HCT116 (cell line): ENCODE results near the gene DIP2C. TPM values are rescaled to one million over a fixed set of nuclear protein-coding genes. Genes with fewer than 3 reads are reported as not detected.

Experiments used
- ATAC-seq: fragments of 200-7000 bp; cut with Tn5 transposase; 2 replicates; pipeline ENCODE4 v1.9.1; 2020; ENCODE audit warnings: mild to moderate bottlenecking, moderate library complexity
- BruUV-seq: library from RNA; stranded (reverse); fragments of 400-500 nt; replicated peaks from 2 replicates; lab custom pipeline; 2021; lab: Mats Ljungman, UMichigan
- CTCF ChIA-PET: fragments of 300-600 bp; sonication (Branson Sonifier 250); formaldehyde crosslinking; loops from one replicate; lab custom pipeline; 2021; ENCODE audit warnings: antibody characterized with exemption; lab: Charles Lee
- POLR2A ChIA-PET: fragments of 300-600, 350-600 bp; sonication (Branson Sonifier 250); formaldehyde crosslinking; loops from one replicate; lab custom pipeline; 2021; ENCODE audit warnings: antibody characterized with exemption; lab: Charles Lee
- RAD21 ChIA-PET, 2 experiments: fragments of 300-600 bp; sonication (Branson Sonifier 250); formaldehyde crosslinking; loops; one replicate each; lab custom pipeline; 2023; ENCODE audit warnings: low total read pairs in 2 of 2; ENCODE audit not compliant: uncharacterized antibody in 2 of 2, unreplicated experiment in 2 of 2, low non-redundant PET in 1 of 2; lab: Charles Lee
- DNase-seq: peaks from one replicate; pipeline ENCODE4 v3.0.0-alpha.2; 2010; ENCODE audit warnings: low read depth, low spot score
- H2AFZ ChIP-seq: fragments of 200-600 bp; shearing (Covaris generic), sonication (generic); 2 replicates; pipeline ENCODE4 v1.6.1; 2017; ENCODE audit warnings: low read depth, mixed run types, mixed read lengths, antibody characterized with exemption, low read length; ENCODE audit not compliant: poor library complexity, severe bottlenecking
- H3K27ac ChIP-seq: 2 replicates; pipeline ENCODE4 v1.5.1; 2012; ENCODE audit warnings: low read depth, low read length
- H3K27me3 ChIP-seq: fragments of 200-600 bp; sonication (generic); 2 replicates; pipeline ENCODE4 v1.6.1; 2016; ENCODE audit warnings: mixed run types, low read length, mixed read lengths; ENCODE audit not compliant: insufficient read depth
- H3K36me3 ChIP-seq, 2 experiments: fragments of 200-500 bp in 1 of 2; fragments of 200-600 bp in 1 of 2; sonication (Bioruptor generic) in 1 of 2; sonication (generic) in 1 of 2; 2 replicates each; pipeline versions ENCODE4 v1.5.1 to v1.6.1; 2014 to 2016; ENCODE audit warnings: low read length in 2 of 2, inconsistent platforms in 1 of 2, mixed read lengths in 1 of 2, mixed run types in 1 of 2; ENCODE audit not compliant: insufficient read depth in 2 of 2, control insufficient read depth in 1 of 2
- H3K4me1 ChIP-seq, 2 experiments: fragments of 200-600 bp in 1 of 2; sonication (generic) in 1 of 2; 2 replicates each; pipeline versions ENCODE4 v1.5.1 to v1.6.1; 2012 to 2017; ENCODE audit warnings: low read length in 2 of 2, inconsistent platforms in 1 of 2, mild to moderate bottlenecking in 1 of 2, mixed read lengths in 1 of 2, mixed run types in 1 of 2, moderate library complexity in 1 of 2; ENCODE audit not compliant: insufficient read depth in 2 of 2, control insufficient read depth in 1 of 2
- H3K4me2 ChIP-seq: fragments of 200-600 bp; sonication (generic); 2 replicates; pipeline ENCODE4 v1.6.1; 2017; ENCODE audit warnings: mixed run types, low read length, mixed read lengths
- H3K4me3 ChIP-seq, 2 experiments: fragments of 200-600 bp in 1 of 2; sonication (generic) in 1 of 2; replicated peaks in 1 of 2; 2 replicates each; pipeline ENCODE4 v1.5.1; 2011 to 2016; ENCODE audit warnings: low read length in 2 of 2, control low read depth in 1 of 2, low read depth in 1 of 2, mild to moderate bottlenecking in 1 of 2, mixed read lengths in 1 of 2, mixed run types in 1 of 2
- H3K79me2 ChIP-seq: fragments of 200-600 bp; sonication (generic); 2 replicates; pipeline ENCODE4 v1.6.1; 2017; ENCODE audit warnings: mild to moderate bottlenecking, mixed run types, low read length, moderate library complexity, mixed read lengths; ENCODE audit not compliant: insufficient read depth
- H3K9ac ChIP-seq: fragments of 200-600 bp; sonication (generic); 2 replicates; pipeline ENCODE4 v1.6.1; 2016; ENCODE audit warnings: low read length, mixed read lengths
- H3K9me2 ChIP-seq: fragments of 200-600 bp; sonication (generic), shearing (Covaris generic); 2 replicates; pipeline ENCODE4 v1.6.1; 2017; ENCODE audit warnings: mixed run types, mild to moderate bottlenecking, moderate library complexity; ENCODE audit not compliant: insufficient read depth
- H3K9me3 ChIP-seq, 2 experiments: fragments of 200-500 bp in 1 of 2; fragments of 200-600 bp in 1 of 2; sonication (Bioruptor generic) in 1 of 2; sonication (generic) in 1 of 2; 2 replicates each; pipeline ENCODE4 v1.6.1; 2014 to 2017; ENCODE audit warnings: low read length in 2 of 2, mixed read lengths in 2 of 2, inconsistent platforms in 1 of 2, low read depth in 1 of 2, mild to moderate bottlenecking in 1 of 2, mixed run types in 1 of 2, moderate library complexity in 1 of 2; ENCODE audit not compliant: control insufficient read depth in 1 of 2, insufficient read depth in 1 of 2
- H4K20me1 ChIP-seq: fragments of 200-600 bp; sonication (generic), shearing (Covaris generic); 2 replicates; pipeline ENCODE4 v1.6.1; 2017; ENCODE audit warnings: mixed run types, mild to moderate bottlenecking, moderate library complexity; ENCODE audit not compliant: insufficient read depth
- CEBPB ChIP-seq: IDR thresholded peaks from 2 replicates; pipeline ENCODE4 v1.6.1; 2012; ENCODE audit warnings: low read depth
- EGR1 ChIP-seq: IDR thresholded peaks from 2 replicates; pipeline ENCODE4 v1.6.1; 2012; ENCODE audit warnings: low read depth
- ELF1 ChIP-seq: IDR thresholded peaks from 2 replicates; pipeline ENCODE4 v1.6.1; 2012; ENCODE audit warnings: low read depth, borderline replicate concordance
- EZH2 ChIP-seq: fragments of 200-600 bp; sonication (generic); IDR thresholded peaks from 2 replicates; pipeline ENCODE4 v1.6.1; 2017; ENCODE audit warnings: antibody characterized with exemption, mixed run types
- JUND ChIP-seq: IDR thresholded peaks from 2 replicates; pipeline ENCODE4 v1.6.1; 2012
- POLR2A ChIP-seq: IDR thresholded peaks from 2 replicates; pipeline ENCODE4 v1.7.0; 2011; ENCODE audit warnings: borderline replicate concordance; ENCODE audit not compliant: insufficient read depth, insufficient read length; ENCODE audit errors: extremely low read depth
- RAD21 ChIP-seq: IDR thresholded peaks from 2 replicates; pipeline ENCODE4 v1.6.1; 2012; ENCODE audit warnings: low read depth, mild to moderate bottlenecking
- SIN3A ChIP-seq: IDR thresholded peaks from 2 replicates; pipeline ENCODE4 v1.6.1; 2012; ENCODE audit warnings: low read depth
- SP1 ChIP-seq: IDR thresholded peaks from 2 replicates; pipeline ENCODE4 v1.6.1; 2012; ENCODE audit warnings: low read depth
- YY1 ChIP-seq: IDR thresholded peaks from 2 replicates; pipeline ENCODE4 v1.6.1; 2011; ENCODE audit warnings: low read length, low read depth, moderate library complexity, mild to moderate bottlenecking; ENCODE audit not compliant: insufficient replicate concordance; ENCODE audit errors: extremely low read depth
- ZFX ChIP-seq: fragments of 450-650 bp; IDR thresholded peaks from 2 replicates; pipeline ENCODE4 v1.6.1; 2017
- ZNF274 ChIP-seq: fragments of 200-500 bp; sonication (Bioruptor generic); IDR thresholded peaks from 2 replicates; pipeline ENCODE4 v1.6.1; 2014; ENCODE audit warnings: mild to moderate bottlenecking, low read depth, low read length, inconsistent platforms
- intact Hi-C: fragments of 100-400 bp; cut with micrococcal nuclease; formaldehyde crosslinking; loops from 2 replicates; pipeline ENCODE4 v1.10.0; 2022
- total RNA-seq: library from RNA; stranded (reverse); gene quantifications from one replicate; pipeline ENCODE4 v1.2.1, GENCODE V29; 2021; ENCODE audit not compliant: unreplicated experiment
- TF ChIP-seq, protein P1 (sequence below): IDR thresholded peaks from 2 replicates; pipeline ENCODE4 v1.6.1; 2012
- TF ChIP-seq, protein P2 (sequence below), 3 experiments: fragments of 200-600 bp in 1 of 3; sonication (generic) in 1 of 3; IDR thresholded peaks in 2 of 3; conservative IDR thresholded peaks in 1 of 3; 2 replicates each; pipeline ENCODE4 v1.5.1; 2012 to 2017; ENCODE audit warnings: low read depth in 2 of 3, low read length in 2 of 3, antibody characterized with exemption in 1 of 3, borderline replicate concordance in 1 of 3, control low read depth in 1 of 3, mild to moderate bottlenecking in 1 of 3, mixed read lengths in 1 of 3, mixed run types in 1 of 3, moderate library complexity in 1 of 3; ENCODE audit not compliant: insufficient read depth in 1 of 3
- TF ChIP-seq, protein P3 (sequence below): IDR thresholded peaks from 2 replicates; pipeline ENCODE4 v1.6.1; 2012; ENCODE audit warnings: low read depth
- TF ChIP-seq, protein P4 (sequence below): IDR thresholded peaks from 2 replicates; pipeline ENCODE4 v1.6.1; 2012
- TF ChIP-seq, protein P5 (sequence below): IDR thresholded peaks from 2 replicates; pipeline ENCODE4 v1.6.1; 2011; ENCODE audit warnings: mild to moderate bottlenecking, low read length, moderate library complexity; ENCODE audit not compliant: insufficient replicate concordance; ENCODE audit errors: extremely low read depth

The DIP2C gene
- total RNA-seq, 1 experiment from 2014 or later = 15.4 TPM

DNA sequence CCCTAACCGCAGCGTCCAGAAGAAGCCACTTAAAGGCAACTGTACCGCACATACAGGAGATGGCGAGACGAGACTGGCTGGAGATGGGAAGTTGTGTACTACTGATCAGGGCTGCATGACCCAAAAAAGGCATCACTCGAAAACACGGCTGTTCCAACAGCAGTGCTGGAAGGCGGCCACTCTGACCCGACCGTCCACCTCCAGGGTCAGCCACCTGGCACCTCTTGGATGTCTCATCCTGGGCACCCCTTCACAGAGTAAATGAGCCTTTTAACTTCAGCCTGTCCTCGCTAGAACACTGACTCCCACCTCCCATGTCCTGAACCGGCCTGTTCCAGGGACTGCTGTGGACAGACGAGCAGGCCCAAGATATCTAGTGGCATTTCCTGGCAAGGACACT is 180.7 kb downstream of the DIP2C start:
- DNase-seq (no peak), ATAC-seq (no peak)
- H3K4me3 ChIP-seq = no peak overlapping the region
- H3K9me2 ChIP-seq = no peaks in the 10 kb centered on the region
- ChIA-PET CTCF (no interaction called here), RAD21 (no interaction called here)
- H3K9me3 ChIP-seq = no peaks in the 10 kb centered on the region
- no peaks in the 10 kb centered on the region for H3K27me3 ChIP-seq
- intact Hi-C loops = no loop called here
- no peak overlapping the region for H3K4me2 ChIP-seq
- BruUV-seq = no TSS peak
- H3K36me3 ChIP-seq = no peaks in the 10 kb centered on the region
- no peak overlapping the region for H3K27ac ChIP-seq
- H4K20me1 ChIP-seq = no peaks in the 10 kb centered on the region
- H3K79me2 ChIP-seq = no peaks in the 10 kb centered on the region
- no peak overlapping the region for H3K9ac ChIP-seq
- H3K4me1 ChIP-seq = peaks cover 0 to 10% of the 10 kb centered on the region in 2 experiments; a peak in 2 of 4 replicates
- no peak overlapping the region for H2AFZ ChIP-seq
- TF ChIP-seq POLR2A = no peak
- TF ChIP-seq RAD21 = no peak
- TF ChIP-seq, protein P1, sequence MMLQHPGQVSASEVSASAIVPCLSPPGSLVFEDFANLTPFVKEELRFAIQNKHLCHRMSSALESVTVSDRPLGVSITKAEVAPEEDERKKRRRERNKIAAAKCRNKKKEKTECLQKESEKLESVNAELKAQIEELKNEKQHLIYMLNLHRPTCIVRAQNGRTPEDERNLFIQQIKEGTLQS = no peak
- no peak for TF ChIP-seq SP1
- TF ChIP-seq, protein P2, sequence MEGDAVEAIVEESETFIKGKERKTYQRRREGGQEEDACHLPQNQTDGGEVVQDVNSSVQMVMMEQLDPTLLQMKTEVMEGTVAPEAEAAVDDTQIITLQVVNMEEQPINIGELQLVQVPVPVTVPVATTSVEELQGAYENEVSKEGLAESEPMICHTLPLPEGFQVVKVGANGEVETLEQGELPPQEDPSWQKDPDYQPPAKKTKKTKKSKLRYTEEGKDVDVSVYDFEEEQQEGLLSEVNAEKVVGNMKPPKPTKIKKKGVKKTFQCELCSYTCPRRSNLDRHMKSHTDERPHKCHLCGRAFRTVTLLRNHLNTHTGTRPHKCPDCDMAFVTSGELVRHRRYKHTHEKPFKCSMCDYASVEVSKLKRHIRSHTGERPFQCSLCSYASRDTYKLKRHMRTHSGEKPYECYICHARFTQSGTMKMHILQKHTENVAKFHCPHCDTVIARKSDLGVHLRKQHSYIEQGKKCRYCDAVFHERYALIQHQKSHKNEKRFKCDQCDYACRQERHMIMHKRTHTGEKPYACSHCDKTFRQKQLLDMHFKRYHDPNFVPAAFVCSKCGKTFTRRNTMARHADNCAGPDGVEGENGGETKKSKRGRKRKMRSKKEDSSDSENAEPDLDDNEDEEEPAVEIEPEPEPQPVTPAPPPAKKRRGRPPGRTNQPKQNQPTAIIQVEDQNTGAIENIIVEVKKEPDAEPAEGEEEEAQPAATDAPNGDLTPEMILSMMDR (IDR thresholded peaks at IDR 0.05 in 2 of 3, conservative IDR thresholded peaks at IDR 0.05 in 1 of 3; ENCODE audit: borderline replicate concordance in 1 of 3, insufficient read depth in 1 of 3, low read depth in 2 of 3, low read length in 2 of 3) = no peak
- TF ChIP-seq, protein P3, sequence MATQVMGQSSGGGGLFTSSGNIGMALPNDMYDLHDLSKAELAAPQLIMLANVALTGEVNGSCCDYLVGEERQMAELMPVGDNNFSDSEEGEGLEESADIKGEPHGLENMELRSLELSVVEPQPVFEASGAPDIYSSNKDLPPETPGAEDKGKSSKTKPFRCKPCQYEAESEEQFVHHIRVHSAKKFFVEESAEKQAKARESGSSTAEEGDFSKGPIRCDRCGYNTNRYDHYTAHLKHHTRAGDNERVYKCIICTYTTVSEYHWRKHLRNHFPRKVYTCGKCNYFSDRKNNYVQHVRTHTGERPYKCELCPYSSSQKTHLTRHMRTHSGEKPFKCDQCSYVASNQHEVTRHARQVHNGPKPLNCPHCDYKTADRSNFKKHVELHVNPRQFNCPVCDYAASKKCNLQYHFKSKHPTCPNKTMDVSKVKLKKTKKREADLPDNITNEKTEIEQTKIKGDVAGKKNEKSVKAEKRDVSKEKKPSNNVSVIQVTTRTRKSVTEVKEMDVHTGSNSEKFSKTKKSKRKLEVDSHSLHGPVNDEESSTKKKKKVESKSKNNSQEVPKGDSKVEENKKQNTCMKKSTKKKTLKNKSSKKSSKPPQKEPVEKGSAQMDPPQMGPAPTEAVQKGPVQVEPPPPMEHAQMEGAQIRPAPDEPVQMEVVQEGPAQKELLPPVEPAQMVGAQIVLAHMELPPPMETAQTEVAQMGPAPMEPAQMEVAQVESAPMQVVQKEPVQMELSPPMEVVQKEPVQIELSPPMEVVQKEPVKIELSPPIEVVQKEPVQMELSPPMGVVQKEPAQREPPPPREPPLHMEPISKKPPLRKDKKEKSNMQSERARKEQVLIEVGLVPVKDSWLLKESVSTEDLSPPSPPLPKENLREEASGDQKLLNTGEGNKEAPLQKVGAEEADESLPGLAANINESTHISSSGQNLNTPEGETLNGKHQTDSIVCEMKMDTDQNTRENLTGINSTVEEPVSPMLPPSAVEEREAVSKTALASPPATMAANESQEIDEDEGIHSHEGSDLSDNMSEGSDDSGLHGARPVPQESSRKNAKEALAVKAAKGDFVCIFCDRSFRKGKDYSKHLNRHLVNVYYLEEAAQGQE = no peak
- TF ChIP-seq, protein P4, sequence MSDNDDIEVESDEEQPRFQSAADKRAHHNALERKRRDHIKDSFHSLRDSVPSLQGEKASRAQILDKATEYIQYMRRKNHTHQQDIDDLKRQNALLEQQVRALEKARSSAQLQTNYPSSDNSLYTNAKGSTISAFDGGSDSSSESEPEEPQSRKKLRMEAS = no peak
- TF ChIP-seq ELF1 = no peak
- TF ChIP-seq SIN3A = no peak
- TF ChIP-seq EZH2 = no peak
- TF ChIP-seq CEBPB = no peak
- TF ChIP-seq, protein P5, sequence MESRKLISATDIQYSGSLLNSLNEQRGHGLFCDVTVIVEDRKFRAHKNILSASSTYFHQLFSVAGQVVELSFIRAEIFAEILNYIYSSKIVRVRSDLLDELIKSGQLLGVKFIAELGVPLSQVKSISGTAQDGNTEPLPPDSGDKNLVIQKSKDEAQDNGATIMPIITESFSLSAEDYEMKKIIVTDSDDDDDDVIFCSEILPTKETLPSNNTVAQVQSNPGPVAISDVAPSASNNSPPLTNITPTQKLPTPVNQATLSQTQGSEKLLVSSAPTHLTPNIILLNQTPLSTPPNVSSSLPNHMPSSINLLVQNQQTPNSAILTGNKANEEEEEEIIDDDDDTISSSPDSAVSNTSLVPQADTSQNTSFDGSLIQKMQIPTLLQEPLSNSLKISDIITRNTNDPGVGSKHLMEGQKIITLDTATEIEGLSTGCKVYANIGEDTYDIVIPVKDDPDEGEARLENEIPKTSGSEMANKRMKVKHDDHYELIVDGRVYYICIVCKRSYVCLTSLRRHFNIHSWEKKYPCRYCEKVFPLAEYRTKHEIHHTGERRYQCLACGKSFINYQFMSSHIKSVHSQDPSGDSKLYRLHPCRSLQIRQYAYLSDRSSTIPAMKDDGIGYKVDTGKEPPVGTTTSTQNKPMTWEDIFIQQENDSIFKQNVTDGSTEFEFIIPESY = no peak
- TF ChIP-seq EGR1 = no peak
- TF ChIP-seq ZFX = no peak
- no peak for TF ChIP-seq JUND
- TF ChIP-seq ZNF274 = no peak
- no peak for TF ChIP-seq YY1
- TF ChIP-seq, all 23 proteins: peak for 0
- POLR2A ChIA-PET = no interaction called here
